ENCODE data around the gene OPN1MW2. TPM values are rescaled to one million over a fixed set of nuclear protein-coding genes. Genes with fewer than 3 reads are reported as not detected.
"Not testable (repeated sequence)": the region's sequence is repeated elsewhere in the genome, so short reads cannot be mapped to it uniquely, and the experiment has no call there.

The OPN1MW2 gene
- total RNA-seq: not detected

- H3K27me3 Mint-ChIP-seq; H3K9me3 Mint-ChIP-seq; H3K4me1 Mint-ChIP-seq; H3K27ac Mint-ChIP-seq; ATAC-seq (replicated peaks); H3K4me3 Mint-ChIP-seq; H3K36me3 Mint-ChIP-seq (ENCODE audit: low read depth): not testable (repeated sequence)
These were observed at the start of gene OPN1MW2 for GRCh38 chrX:154219456-154219855. TSS of gene OPN1MW2 (plus strand) at chrX:154219756. CDS start at chrX:154219816, 60 bp downstream.

- H3K4me3 Mint-ChIP-seq; H3K4me1 Mint-ChIP-seq; H3K36me3 Mint-ChIP-seq (ENCODE audit: low read depth); H3K27me3 Mint-ChIP-seq; H3K9me3 Mint-ChIP-seq; H3K27ac Mint-ChIP-seq: not testable (repeated sequence)
- peak; percentile 98 for ATAC-seq (replicated peaks)
These were observed 47.0 kb upstream of the OPN1MW2 start for GRCh38 chrX:154172535-154172943.

- not testable (repeated sequence) for H3K27ac Mint-ChIP-seq; H3K4me3 Mint-ChIP-seq; H3K36me3 Mint-ChIP-seq (ENCODE audit: low read depth); H3K27me3 Mint-ChIP-seq; H3K9me3 Mint-ChIP-seq; ATAC-seq (replicated peaks); H3K4me1 Mint-ChIP-seq
These were observed 45.2 kb upstream of the OPN1MW2 start for GRCh38 chrX:154174356-154174755.

GRCh38 chrX:154182296-154182695, 37.3 kb upstream of the OPN1MW2 start, which contains the start of gene OPN1MW:
TSS of gene OPN1MW (plus strand) at chrX:154182596. CDS start at chrX:154182678, 82 bp downstream.
- H3K36me3 Mint-ChIP-seq (ENCODE audit: low read depth); H3K27me3 Mint-ChIP-seq; H3K4me1 Mint-ChIP-seq; H3K9me3 Mint-ChIP-seq; H3K4me3 Mint-ChIP-seq; H3K27ac Mint-ChIP-seq; ATAC-seq (replicated peaks): not testable (repeated sequence)

GRCh38 chrX:154183794-154184193, 35.8 kb upstream of the OPN1MW2 start:
- H3K36me3 Mint-ChIP-seq (ENCODE audit: low read depth); H3K4me3 Mint-ChIP-seq; ATAC-seq (replicated peaks): not testable (repeated sequence)

GRCh38 chrX:154192846-154193245, 26.7 kb upstream of the OPN1MW2 start:
- ATAC-seq (replicated peaks); H3K4me1 Mint-ChIP-seq; H3K36me3 Mint-ChIP-seq (ENCODE audit: low read depth); H3K27ac Mint-ChIP-seq; H3K4me3 Mint-ChIP-seq; H3K9me3 Mint-ChIP-seq; H3K27me3 Mint-ChIP-seq: not testable (repeated sequence)

More at GRCh38 chrX:154183794-154184193, 35.8 kb upstream of the OPN1MW2 start:
- not testable (repeated sequence) for H3K27ac Mint-ChIP-seq, H3K9me3 Mint-ChIP-seq, H3K27me3 Mint-ChIP-seq, H3K4me1 Mint-ChIP-seq

- not testable (repeated sequence) for H3K4me3 Mint-ChIP-seq; ATAC-seq (replicated peaks); H3K4me1 Mint-ChIP-seq; H3K9me3 Mint-ChIP-seq; H3K36me3 Mint-ChIP-seq (ENCODE audit: low read depth); H3K27ac Mint-ChIP-seq; H3K27me3 Mint-ChIP-seq
These were observed 25.2 kb upstream of the OPN1MW2 start for GRCh38 chrX:154194316-154194715.

- not testable (repeated sequence) for ATAC-seq (replicated peaks)
These were observed 23.1 kb upstream of the OPN1MW2 start for GRCh38 chrX:154196466-154196865.

GRCh38 chrX:154209670-154210418, 9.7 kb upstream of the OPN1MW2 start:
- ATAC-seq (replicated peaks): peak; percentile 97
- not testable (repeated sequence) for H3K36me3 Mint-ChIP-seq (ENCODE audit: low read depth); H3K4me1 Mint-ChIP-seq; H3K4me3 Mint-ChIP-seq; H3K27me3 Mint-ChIP-seq; H3K9me3 Mint-ChIP-seq; H3K27ac Mint-ChIP-seq

More at GRCh38 chrX:154196466-154196865, 23.1 kb upstream of the OPN1MW2 start:
- not testable (repeated sequence) for H3K27ac Mint-ChIP-seq; H3K27me3 Mint-ChIP-seq; H3K36me3 Mint-ChIP-seq (ENCODE audit: low read depth); H3K4me3 Mint-ChIP-seq; H3K9me3 Mint-ChIP-seq; H3K4me1 Mint-ChIP-seq

GRCh38 chrX:154211057-154211456, 8.5 kb upstream of the OPN1MW2 start:
- H3K27ac Mint-ChIP-seq; H3K4me3 Mint-ChIP-seq; ATAC-seq (replicated peaks); H3K9me3 Mint-ChIP-seq; H3K4me1 Mint-ChIP-seq; H3K27me3 Mint-ChIP-seq; H3K36me3 Mint-ChIP-seq (ENCODE audit: low read depth): not testable (repeated sequence)

- ATAC-seq (replicated peaks); H3K9me3 Mint-ChIP-seq; H3K27me3 Mint-ChIP-seq; H3K27ac Mint-ChIP-seq; H3K4me3 Mint-ChIP-seq; H3K36me3 Mint-ChIP-seq (ENCODE audit: low read depth); H3K4me1 Mint-ChIP-seq: not testable (repeated sequence)
These were observed 8.1 kb upstream of the OPN1MW2 start for GRCh38 chrX:154211499-154211898.

GRCh38 chrX:154225292-154225691, 5.7 kb downstream of the OPN1MW2 start:
- H3K4me1 Mint-ChIP-seq; H3K36me3 Mint-ChIP-seq (ENCODE audit: low read depth); H3K27me3 Mint-ChIP-seq; H3K9me3 Mint-ChIP-seq; ATAC-seq (replicated peaks); H3K27ac Mint-ChIP-seq; H3K4me3 Mint-ChIP-seq: not testable (repeated sequence)

- ATAC-seq (replicated peaks); H3K9me3 Mint-ChIP-seq: not testable (repeated sequence)
These were observed 7.2 kb downstream of the OPN1MW2 start for GRCh38 chrX:154226706-154227105.

GRCh38 chrX:154231443-154231842, 11.9 kb downstream of the OPN1MW2 start:
- not testable (repeated sequence) for H3K9me3 Mint-ChIP-seq; ATAC-seq (replicated peaks); H3K4me3 Mint-ChIP-seq

More at GRCh38 chrX:154226706-154227105, 7.2 kb downstream of the OPN1MW2 start:
- H3K27ac Mint-ChIP-seq; H3K27me3 Mint-ChIP-seq; H3K36me3 Mint-ChIP-seq (ENCODE audit: low read depth); H3K4me3 Mint-ChIP-seq; H3K4me1 Mint-ChIP-seq: not testable (repeated sequence)

GRCh38 chrX:154233620-154234019, 14.1 kb downstream of the OPN1MW2 start:
- not testable (repeated sequence) for H3K36me3 Mint-ChIP-seq (ENCODE audit: low read depth); ATAC-seq (replicated peaks); H3K27ac Mint-ChIP-seq; H3K27me3 Mint-ChIP-seq; H3K4me1 Mint-ChIP-seq; H3K4me3 Mint-ChIP-seq; H3K9me3 Mint-ChIP-seq

More at GRCh38 chrX:154231443-154231842, 11.9 kb downstream of the OPN1MW2 start:
- H3K27me3 Mint-ChIP-seq; H3K27ac Mint-ChIP-seq; H3K36me3 Mint-ChIP-seq (ENCODE audit: low read depth); H3K4me1 Mint-ChIP-seq: not testable (repeated sequence)

All from activated T-helper 17 cell treated with anti-CD3 and anti-CD28 coated beads, Interleukin-2, amount 50 U/mL, for 72 hours (primary cell).